Neutrophil (primary cell): ENCODE data around the gene GEMIN4.
A peak's percentile ranks its signal among the peaks of the same experiment; 100 is the strongest.

Source experiments
- H3K27ac ChIP-seq: fragments of 200-600 bp; sonication (generic); 2 replicates; pipeline ENCODE4 v1.5.1; 2016; ENCODE audit warnings: mild to moderate bottlenecking, moderate library complexity
- H3K27me3 ChIP-seq: fragments of 200-600 bp; sonication (generic); 2 replicates; pipeline ENCODE4 v1.6.0; 2016; ENCODE audit warnings: mild to moderate bottlenecking
- H3K36me3 ChIP-seq: fragments of 200-600 bp; sonication (generic); 2 replicates; pipeline ENCODE4 v1.5.1; 2017
- H3K4me1 ChIP-seq, 2 experiments: fragments of 200-600 bp in 1 of 2; sonication (generic) in 1 of 2; 1 replicate in 1 of 2; 2 replicates in 1 of 2; pipeline versions ENCODE4 v1.5.1 to v1.6.1; 2013 to 2016; ENCODE audit warnings: low read depth in 1 of 2, low read length in 1 of 2, mild to moderate bottlenecking in 1 of 2, moderate library complexity in 1 of 2; ENCODE audit not compliant: control insufficient read depth in 1 of 2, insufficient read depth in 1 of 2
- H3K4me3 ChIP-seq, 2 experiments: fragments of 200-600 bp in 1 of 2; sonication (generic) in 1 of 2; 1 replicate in 1 of 2; 2 replicates in 1 of 2; pipeline ENCODE4 v1.5.1; 2013 to 2016; ENCODE audit warnings: low read depth in 1 of 2, low read length in 1 of 2, mild to moderate bottlenecking in 1 of 2, moderate library complexity in 1 of 2
- H3K9me3 ChIP-seq: fragments of 200-600 bp; sonication (generic); 2 replicates; pipeline ENCODE4 v1.5.1; 2016
- CTCF ChIP-seq: fragments of 200-600 bp; sonication (generic); IDR thresholded peaks from 2 replicates; pipeline ENCODE4 v1.5.1; 2016; ENCODE audit warnings: antibody characterized with exemption

Gene GEMIN4

DNA sequence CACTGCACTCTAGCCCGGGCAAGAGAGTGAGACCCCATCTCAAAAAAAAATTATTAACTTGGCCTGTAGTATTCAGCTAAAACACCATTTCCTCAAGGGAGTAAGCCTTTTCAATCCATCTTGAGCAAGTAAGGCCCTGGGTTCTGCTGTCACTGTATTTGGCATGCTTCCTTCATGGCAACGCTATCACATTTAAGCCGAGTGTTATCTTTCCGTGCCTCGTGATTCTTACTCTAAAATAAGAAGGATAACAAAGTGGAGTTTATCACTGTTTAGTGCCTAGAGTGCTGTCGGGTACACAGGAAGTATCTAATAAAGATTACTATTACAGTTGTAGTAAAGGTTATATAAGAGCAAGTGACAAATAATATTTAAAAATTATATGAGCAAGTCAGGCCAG is 46.2 kb downstream of the GEMIN4 start:
- H3K4me3 ChIP-seq: no peak overlapping the region
- TF ChIP-seq CTCF: no peak
- no peaks in the 10 kb centered on the region for H3K9me3 ChIP-seq
- H3K27ac ChIP-seq: no peak overlapping the region
- H3K36me3 ChIP-seq: peaks cover 42% of the 10 kb centered on the region
- H3K4me1 ChIP-seq: no peaks in the 10 kb centered on the region
- no peaks in the 10 kb centered on the region for H3K27me3 ChIP-seq

DNA sequence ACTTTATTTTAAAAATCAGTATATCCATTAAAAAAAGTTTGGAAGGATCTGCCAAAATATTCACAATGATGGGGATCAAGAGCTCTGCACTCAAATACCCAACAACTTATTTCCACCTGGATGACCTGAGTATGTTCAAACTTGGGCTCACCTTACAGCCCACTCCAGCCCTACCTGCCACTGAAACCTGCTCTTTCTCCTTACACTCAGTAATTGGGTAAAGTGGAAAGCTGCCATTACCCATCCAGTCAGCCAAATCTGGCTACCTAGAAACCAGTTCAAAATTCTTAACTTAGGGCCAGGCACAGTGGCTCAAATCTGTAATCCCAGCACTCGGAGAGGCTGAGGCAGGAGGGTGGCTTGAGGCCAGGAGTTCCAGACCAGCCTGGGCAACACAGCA is 47.1 kb downstream of the GEMIN4 start:
- H3K36me3 ChIP-seq: peaks cover 38% of the 10 kb centered on the region

DNA sequence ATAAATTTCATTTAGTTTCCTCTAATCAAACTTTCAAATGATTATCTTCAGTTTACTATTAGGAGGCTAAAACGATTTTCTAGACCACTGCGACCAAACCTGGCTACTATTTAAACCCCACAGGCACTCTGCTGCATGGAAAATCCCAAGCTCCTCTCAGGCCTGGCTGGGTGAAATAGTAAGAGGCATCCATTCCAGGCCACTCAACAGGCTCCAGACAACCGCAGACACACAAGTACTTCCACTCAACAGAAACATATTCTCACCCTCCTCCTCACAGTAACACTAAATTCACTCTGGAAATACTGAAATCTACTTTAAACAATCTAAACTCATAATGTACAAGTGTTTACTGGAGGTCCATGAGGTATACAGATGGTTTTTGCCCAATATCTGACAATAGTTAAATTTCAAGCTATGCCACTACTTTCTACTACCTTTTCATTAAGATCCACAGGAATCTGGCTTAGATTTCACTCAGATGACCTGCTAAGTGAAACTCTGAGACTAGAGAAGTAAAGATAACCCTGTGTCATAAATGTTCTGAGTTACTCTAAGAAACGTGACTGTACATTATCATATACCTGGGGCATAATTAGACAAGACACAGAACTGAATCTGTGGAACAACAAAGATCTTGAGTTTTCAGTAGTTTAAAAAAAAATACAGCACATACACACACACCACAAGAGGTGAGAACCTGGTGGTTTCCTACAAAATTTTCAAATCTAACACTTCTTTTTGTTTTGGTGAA is 47.8 kb downstream of the GEMIN4 start:
- no peaks in the 10 kb centered on the region for H3K9me3 ChIP-seq
- no peak overlapping the region for H3K27ac ChIP-seq
- no peak for TF ChIP-seq CTCF
- H3K36me3 ChIP-seq: peaks cover 31% of the 10 kb centered on the region
- H3K4me1 ChIP-seq: no peaks in the 10 kb centered on the region
- no peaks in the 10 kb centered on the region for H3K27me3 ChIP-seq
- H3K4me3 ChIP-seq: no peak overlapping the region

More for the DNA sequence above, 47.1 kb downstream of the GEMIN4 start:
- no peak for TF ChIP-seq CTCF
- Histone ChIP-seq H3K9me3 (no peaks in the 10 kb centered on the region), H3K27me3 (no peaks in the 10 kb centered on the region), H3K4me3 (no peak overlapping the region), H3K27ac (no peak overlapping the region), H3K4me1 (no peaks in the 10 kb centered on the region)

DNA sequence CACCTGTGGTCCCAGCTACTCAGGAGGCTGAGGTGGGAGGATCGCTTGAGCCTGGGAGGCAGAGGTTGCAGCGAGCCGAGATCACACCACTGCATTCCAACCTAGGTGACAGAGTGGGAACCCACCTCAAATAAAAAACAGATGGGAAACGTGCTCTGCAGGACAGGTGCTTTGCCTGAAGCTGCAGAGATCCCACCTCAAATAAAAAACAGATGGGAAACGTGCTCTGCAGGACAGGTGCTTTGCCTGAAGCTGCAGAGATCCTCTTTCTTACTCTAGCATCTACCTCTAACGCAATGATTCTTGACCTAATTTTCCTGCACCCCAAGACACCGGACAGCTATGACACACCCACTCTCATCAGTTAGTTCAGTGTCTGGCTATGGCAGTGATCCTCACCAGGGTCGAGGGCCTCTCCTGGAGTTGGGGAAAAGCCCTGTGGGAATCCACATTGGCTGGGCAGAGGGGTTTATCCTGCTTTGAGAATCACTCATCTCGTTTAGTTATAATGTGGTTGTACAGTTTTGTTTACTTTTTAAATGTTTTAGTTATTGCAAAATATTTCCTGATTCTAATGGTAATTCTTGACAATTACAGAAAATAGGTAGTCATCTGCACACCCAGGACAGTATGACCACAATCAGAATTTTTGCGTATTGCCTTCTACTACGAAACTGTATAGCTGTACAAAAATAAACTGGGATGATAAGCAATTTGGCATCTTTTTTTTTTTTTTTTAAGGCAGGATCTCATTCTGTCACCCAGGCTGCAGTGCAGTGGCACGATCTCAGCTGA is 48.8 kb downstream of the GEMIN4 start:
- Histone ChIP-seq H3K36me3 (peaks cover 21% of the 10 kb centered on the region), H3K4me1 (no peaks in the 10 kb centered on the region), H3K4me3 (no peak overlapping the region), H3K27ac (no peak overlapping the region), H3K9me3 (no peaks in the 10 kb centered on the region), H3K27me3 (no peaks in the 10 kb centered on the region)
- TF ChIP-seq CTCF: no peak

GRCh38 chr17:700504-701094 is 51.5 kb downstream of the GEMIN4 start:
- Histone ChIP-seq H3K4me1 (no peaks in the 10 kb centered on the region), H3K36me3 (peaks cover 30% of the 10 kb centered on the region), H3K9me3 (no peaks in the 10 kb centered on the region), H3K4me3 (no peak overlapping the region), H3K27me3 (no peaks in the 10 kb centered on the region), H3K27ac (peak overlapping the region; percentile 14)
- peak; percentile 69 for TF ChIP-seq CTCF
